Sigmoid colon (tissue), 4 donors: ENCODE measurements around the gene TAGLN2.

Experiments used
- POLR2A ChIP-seq, 2 donors: fragments of 450-650 bp; IDR thresholded peaks; one replicate each; pipeline ENCODE4 v1.6.1; 2016; ENCODE audit warnings: antibody characterized with exemption in 2 of 2, mild to moderate bottlenecking in 2 of 2, moderate library complexity in 2 of 2
- POLR2AphosphoS5 ChIP-seq, 4 donors: sonication (generic); formaldehyde crosslinking; IDR thresholded peaks; one replicate each; pipeline ENCODE4 v1.6.1; 2017; ENCODE audit warnings: antibody characterized with exemption in 4 of 4

DNA sequence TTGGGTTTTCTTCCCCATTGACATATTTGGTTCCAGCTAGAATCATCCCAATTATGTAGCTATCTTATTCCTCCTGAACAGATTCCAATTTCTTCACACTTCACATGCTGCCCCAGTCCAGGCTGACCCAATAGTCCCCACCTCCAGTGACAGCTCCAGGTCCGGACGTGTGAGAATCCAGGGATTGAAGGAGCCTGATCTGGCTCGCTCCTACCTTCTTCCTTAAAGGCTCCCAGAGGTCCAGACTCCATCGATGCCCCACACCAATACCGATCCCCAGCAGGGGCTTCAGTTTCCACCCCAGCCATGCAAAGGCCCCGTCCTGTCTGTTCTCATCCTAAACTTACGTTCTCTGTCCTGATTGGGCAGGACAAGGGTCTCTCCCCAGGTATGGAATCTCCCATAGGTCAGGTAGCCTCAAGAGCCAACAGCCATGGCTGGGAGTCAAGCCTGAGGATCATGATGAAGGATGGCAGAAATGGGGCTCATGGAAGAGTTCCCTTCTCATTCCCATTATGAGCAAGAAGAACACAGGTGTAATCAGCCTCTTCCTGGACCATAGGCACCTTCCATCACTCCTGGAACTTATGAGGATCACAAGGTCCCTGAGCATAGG, 49.2 kb upstream of the TAGLN2 start:
- TF ChIP-seq POLR2A (IDR thresholded peaks at IDR 0.05) (no peak), POLR2AphosphoS5 (IDR thresholded peaks at IDR 0.05) (no peak)
